Suprapubic skin (tissue), 3 donors: ENCODE measurements around the gene PLCB1.

ENCODE experiments used
- CTCF ChIP-seq, 2 donors: fragments of 200-600 bp in 1 of 2; fragments of 450-650 bp in 1 of 2; sonication (generic) in 1 of 2; IDR thresholded peaks; one replicate each; pipeline ENCODE4 v1.5.1; 2016 to 2019; ENCODE audit warnings: antibody characterized with exemption in 2 of 2, mild to moderate bottlenecking in 1 of 2, moderate library complexity in 1 of 2
- POLR2A ChIP-seq, 2 donors: fragments of 450-650 bp; IDR thresholded peaks; one replicate each; pipeline ENCODE4 v1.6.1; 2017; ENCODE audit warnings: antibody characterized with exemption in 2 of 2, mild to moderate bottlenecking in 2 of 2, moderate library complexity in 2 of 2

GRCh38 chr20:8226106-8226505, 94.0 kb downstream of the PLCB1 start:
- TF ChIP-seq CTCF (IDR thresholded peaks at IDR 0.05), result no peak
- no peak for TF ChIP-seq POLR2A (IDR thresholded peaks at IDR 0.05)
